Tongue (tissue), 2 donors: ENCODE data around the gene ICOS. TPM values are rescaled to one million over a fixed set of nuclear protein-coding genes. Genes with fewer than 3 reads are reported as not detected.

Experiments used
- DNase-seq: peaks from one replicate; pipeline ENCODE4 v3.0.0-alpha.2; 2015
- total RNA-seq: library from RNA; depleted of rRNA; stranded (reverse); fragments of >200 nt; gene quantifications from one replicate; pipeline ENCODE4 v1.2.3, GENCODE V29; 2014

The ICOS gene
- total RNA-seq = 0.10 TPM

GRCh38 chr2:203936535-203936934, at the start of gene ICOS:
TSS of gene ICOS (plus strand) at chr2:203936763. CDS start at chr2:203936815, 52 bp downstream.
- no peak for DNase-seq

GRCh38 chr2:203887677-203888076, 48.9 kb upstream of the ICOS start:
- peak; percentile 76 for DNase-seq

- no peak for DNase-seq
These were observed 47.0 kb upstream of the ICOS start for GRCh38 chr2:203889542-203889941.

- DNase-seq = no peak
These were observed 46.6 kb upstream of the ICOS start for GRCh38 chr2:203889944-203890343.

- no peak for DNase-seq
These were observed 45.8 kb upstream of the ICOS start for GRCh38 chr2:203890733-203891132.

GRCh38 chr2:203891474-203891873, 45.1 kb upstream of the ICOS start:
- no peak for DNase-seq

GRCh38 chr2:203892207-203892606, 44.4 kb upstream of the ICOS start:
- DNase-seq = no peak

GRCh38 chr2:203893401-203893800, 43.2 kb upstream of the ICOS start:
- peak; percentile 97 for DNase-seq

- no peak for DNase-seq
These were observed 42.7 kb upstream of the ICOS start for GRCh38 chr2:203893840-203894239.

- DNase-seq = no peak
These were observed 42.3 kb upstream of the ICOS start for GRCh38 chr2:203894262-203894661.

- DNase-seq = no peak
These were observed 39.0 kb upstream of the ICOS start for GRCh38 chr2:203897544-203897943.

- DNase-seq = peak; percentile 63
These were observed 37.9 kb upstream of the ICOS start for GRCh38 chr2:203898657-203899056.

GRCh38 chr2:203900253-203900652, 36.3 kb upstream of the ICOS start:
- DNase-seq = no peak

GRCh38 chr2:203904022-203904421, 32.5 kb upstream of the ICOS start:
- DNase-seq = no peak

GRCh38 chr2:203905656-203906055, 30.9 kb upstream of the ICOS start:
- DNase-seq = no peak

GRCh38 chr2:203908066-203908796, 28.3 kb upstream of the ICOS start:
- DNase-seq = no peak

- DNase-seq = no peak
These were observed 27.8 kb upstream of the ICOS start for GRCh38 chr2:203908797-203909185.

GRCh38 chr2:203909261-203909967, 27.1 kb upstream of the ICOS start:
- peak; percentile 88 for DNase-seq

- DNase-seq = no peak
These were observed 26.6 kb upstream of the ICOS start for GRCh38 chr2:203909974-203910373.

- no peak for DNase-seq
These were observed 22.6 kb upstream of the ICOS start for GRCh38 chr2:203913947-203914346.

- no peak for DNase-seq
These were observed 21.9 kb upstream of the ICOS start for GRCh38 chr2:203914546-203915182.

- no peak for DNase-seq
These were observed 21.3 kb upstream of the ICOS start for GRCh38 chr2:203915256-203915655.

- DNase-seq = no peak
These were observed 19.8 kb upstream of the ICOS start for GRCh38 chr2:203916756-203917155.
